Posterior vena cava (tissue), 2 donors: ENCODE measurements around the gene FBLL1. TPM values are rescaled to one million over a fixed set of nuclear protein-coding genes. Genes with fewer than 3 reads are reported as not detected.
"Not testable (repeated sequence)": the region's sequence is repeated elsewhere in the genome, so short reads cannot be mapped to it uniquely, and the experiment has no call there.

Source experiments
- DNase-seq: peaks from one replicate; pipeline ENCODE4 v3.0.0-alpha.2; 2020; ENCODE audit warnings: low spot score
- intact Hi-C, 2 donors: fragments of 100-400 bp; cut with DNase I; formaldehyde crosslinking; loops; one replicate each; pipeline versions ENCODE4 v1.14.1 to v1.14.2; 2022 to 2023
- long read RNA-seq, 2 donors: library from polyadenylated mRNA; unstranded; transcript quantifications; one replicate each; pipeline ENCODE4 v2.0.0, GENCODE V29; 2020 to 2021
- total RNA-seq, 2 donors: library from RNA; stranded (reverse); fragmentation: NEBNext Ultra II Directional; extraction: Animal tissue kit (Norgen Biotek cat#: 25700); gene quantifications; one replicate each; pipeline ENCODE4 v1.2.1, GENCODE V29; 2021
- donor health status: DM: yes; HTN: yes; CAD: no.
- donor health status: DM: yes; HTN: yes; CAD: no.

Gene FBLL1
- under 1 TPM in 1 of 2 donors, not detected in 1; 0.24 TPM for total RNA-seq
- long read RNA-seq, donor 1, result 0 reads
- long read RNA-seq, donor 2, result 0 reads

DNA sequence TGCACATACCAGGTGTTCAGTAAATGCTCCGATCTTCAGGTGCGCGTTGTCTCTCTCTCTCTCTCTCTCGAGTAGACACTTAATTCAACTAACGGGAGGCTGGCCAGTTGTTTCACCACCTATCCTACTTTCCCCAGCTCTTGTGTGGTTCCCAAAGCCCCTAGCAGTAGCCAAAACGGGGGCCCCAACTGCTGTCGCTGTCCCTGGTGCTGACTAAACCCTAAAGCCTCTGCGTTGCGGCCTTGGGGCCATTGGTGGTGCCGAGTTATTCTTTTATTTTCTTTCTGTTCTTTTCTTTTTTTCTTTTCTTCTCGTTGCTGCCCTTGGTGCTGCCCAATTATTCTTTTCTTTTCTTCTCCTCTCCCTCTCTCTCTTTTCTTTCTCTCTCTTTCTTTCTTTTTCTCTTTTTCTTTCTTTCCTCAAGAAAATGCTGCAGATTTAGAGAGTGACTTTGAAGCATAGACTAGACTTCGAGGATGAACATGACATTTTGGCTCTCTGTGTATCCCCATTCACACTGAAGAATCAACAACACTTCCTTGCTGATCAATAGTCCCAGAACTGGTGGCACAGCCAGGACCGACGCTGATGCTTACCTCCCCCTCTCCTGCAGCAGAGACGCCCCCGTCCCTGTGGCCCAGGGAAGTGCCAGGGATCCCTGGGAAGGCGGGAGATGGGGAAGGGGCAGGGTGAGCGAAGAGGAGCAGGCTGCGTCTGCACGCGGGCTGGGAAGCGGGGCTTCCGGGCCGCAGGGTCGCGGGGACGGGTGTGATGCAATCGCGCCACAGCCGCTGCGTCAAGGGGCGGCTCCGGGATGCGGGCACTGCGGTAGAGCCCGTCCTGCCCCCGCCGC, at the start of gene FBLL1:
Gene FBLL1 (plus strand): TSS at position 785 of the 853 bp plus-strand sequence. CDS start 200 bp downstream, outside the sequence.
- DNase-seq, result no peak
- intact Hi-C loops, result no loop called here

DNA sequence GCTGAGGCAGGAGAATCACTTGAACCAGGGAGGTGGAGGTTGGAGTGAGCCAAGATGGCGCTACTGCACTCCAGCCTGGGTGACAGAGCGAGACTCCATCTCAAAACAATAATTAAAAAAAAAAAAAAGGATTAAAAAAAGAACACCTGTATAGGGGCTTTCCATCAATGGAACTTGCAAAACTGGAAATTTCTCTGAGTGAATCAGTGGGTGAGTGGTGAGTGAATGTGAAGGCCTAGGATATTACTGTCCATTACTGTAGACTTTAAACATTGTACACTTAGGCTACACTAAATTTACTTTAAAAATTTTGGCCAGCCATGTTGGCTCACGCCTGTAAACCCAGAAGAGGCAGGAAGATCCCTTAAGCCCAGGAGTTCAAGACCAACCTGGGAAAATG, 48.5 kb upstream of the FBLL1 start:
- intact Hi-C loops, result no loop called here
- DNase-seq, result no peak

DNA sequence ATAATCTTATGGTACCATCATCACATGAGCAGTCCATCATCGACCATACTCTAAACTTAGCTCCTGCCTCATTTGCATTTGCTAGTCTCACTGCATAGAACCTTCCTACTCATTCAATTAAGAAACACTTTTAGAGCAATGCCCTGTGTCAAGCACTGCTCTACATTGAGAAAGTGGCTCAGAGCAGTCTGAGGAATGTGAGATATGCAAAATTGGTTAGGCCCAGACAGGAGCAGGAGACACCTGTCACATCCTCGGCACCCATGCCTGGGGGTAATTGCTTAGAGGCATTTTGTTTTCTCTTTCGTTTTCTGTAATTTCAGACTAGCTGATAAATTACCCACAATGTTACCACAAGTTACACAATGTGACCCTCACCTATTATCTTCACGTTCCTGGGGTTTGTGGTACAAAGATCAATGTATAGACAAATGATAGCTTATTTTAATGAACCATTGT, 47.7 kb upstream of the FBLL1 start:
- intact Hi-C loops, result no loop called here

DNA sequence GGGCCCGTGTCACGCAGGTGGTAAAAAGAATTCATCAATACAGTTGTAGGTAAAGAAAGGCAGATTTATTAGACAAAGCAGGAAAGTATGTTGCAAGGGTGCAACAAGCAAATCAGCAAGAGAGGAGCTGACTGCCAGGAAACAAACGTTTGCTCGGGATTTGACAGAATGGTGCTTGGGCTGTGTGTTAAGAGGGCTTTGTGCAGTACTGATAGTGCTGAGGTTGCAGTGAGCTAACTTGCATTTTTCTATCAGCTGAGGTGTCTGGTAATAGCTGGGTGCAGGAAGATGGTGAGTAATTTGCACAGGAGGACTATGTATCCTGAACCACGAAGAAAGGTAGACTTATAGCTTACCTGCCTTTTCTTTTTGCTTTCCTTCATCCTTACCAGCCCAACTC, 46.7 kb upstream of the FBLL1 start:
- intact Hi-C loops, result no loop called here
- no peak for DNase-seq

More for the DNA sequence above, 47.7 kb upstream of the FBLL1 start:
- no peak for DNase-seq

DNA sequence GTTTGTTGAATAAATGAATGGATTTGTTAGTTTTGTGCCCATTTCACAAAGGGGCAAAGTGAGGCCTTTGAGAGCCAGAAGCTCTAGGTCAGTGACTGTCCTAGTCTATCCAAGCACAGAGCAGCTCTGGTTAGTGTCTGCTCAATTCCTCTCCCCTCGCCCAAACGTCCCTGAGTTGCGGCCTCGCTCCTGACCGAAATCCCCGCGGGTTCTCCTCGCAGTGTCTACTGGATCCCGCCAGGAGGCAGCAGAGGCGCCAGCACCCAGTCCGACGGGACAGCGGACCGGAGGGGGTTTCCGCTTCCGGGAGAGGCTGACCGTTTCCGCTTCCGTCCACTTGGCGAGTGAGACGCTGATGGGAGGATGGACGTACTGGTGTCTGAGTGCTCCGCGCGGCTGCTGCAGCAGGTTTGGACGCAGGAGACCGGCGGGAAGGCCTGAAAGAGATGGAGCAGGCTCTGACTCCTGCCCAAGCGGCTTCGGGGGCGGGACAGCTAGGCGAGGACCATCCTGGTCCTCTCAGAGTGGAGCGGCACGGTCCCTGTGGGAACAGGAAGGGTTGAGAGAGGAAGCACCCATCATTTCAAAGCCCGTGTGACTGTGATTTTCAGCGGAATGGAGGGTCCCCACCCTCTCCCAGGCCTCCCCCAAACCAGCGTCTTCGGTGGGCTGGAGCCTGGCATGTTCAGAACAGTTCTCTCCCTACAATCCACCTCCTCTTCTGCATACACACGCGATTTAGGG, 42.8 kb upstream of the FBLL1 start, which contains the start of gene RARS1:
Gene RARS1 (plus strand): TSS at position 336 of the 744 bp plus-strand sequence. CDS start 28 bp downstream, at position 364.
- intact Hi-C loops, result no loop called here
- peak; percentile 98 for DNase-seq

DNA sequence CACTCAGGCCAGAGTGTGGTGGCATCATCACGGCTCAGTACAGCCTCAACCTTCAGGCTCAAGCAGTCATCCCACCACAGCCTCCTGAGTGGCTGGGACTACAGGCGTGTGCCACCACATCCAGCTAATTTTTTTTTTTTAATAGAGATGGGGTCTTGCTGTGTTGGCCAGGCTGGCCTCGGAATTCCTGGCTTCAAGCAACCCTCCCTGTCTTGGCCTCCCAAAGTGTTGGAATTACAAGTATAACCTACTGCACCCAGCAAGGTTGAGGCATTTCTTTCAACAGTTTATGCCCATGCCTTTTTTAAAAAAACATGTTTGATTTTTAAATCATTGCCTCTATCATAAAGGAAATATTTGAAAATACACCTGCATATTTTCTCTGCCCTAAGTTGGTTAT, 40.0 kb upstream of the FBLL1 start:
- intact Hi-C loops, result no loop called here
- DNase-seq, result no peak

DNA sequence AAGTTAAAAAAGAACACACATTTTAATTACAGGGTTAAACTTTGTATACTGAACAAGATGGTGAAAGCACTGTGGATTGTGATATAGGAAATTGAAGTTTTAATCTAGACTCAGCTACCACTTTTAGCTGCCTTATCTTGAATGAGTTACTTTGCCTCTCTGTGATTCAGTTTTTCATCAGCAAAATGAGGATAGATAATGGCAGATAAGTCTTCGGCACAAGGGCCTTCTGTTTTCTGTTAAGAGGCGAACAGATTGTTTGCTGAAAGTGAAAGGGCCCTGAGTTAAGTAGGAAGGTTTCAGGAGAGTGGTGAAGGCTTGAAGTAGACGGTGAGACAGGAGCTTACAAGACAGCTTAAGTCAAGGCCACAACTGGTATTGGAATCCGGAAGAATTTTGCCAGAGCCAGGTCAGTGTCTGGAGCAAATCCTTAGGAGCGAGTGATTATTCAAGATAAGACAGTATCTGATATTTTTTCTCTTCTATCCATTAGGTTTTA, 35.0 kb upstream of the FBLL1 start:
- intact Hi-C loops, result no loop called here
- DNase-seq, result no peak

DNA sequence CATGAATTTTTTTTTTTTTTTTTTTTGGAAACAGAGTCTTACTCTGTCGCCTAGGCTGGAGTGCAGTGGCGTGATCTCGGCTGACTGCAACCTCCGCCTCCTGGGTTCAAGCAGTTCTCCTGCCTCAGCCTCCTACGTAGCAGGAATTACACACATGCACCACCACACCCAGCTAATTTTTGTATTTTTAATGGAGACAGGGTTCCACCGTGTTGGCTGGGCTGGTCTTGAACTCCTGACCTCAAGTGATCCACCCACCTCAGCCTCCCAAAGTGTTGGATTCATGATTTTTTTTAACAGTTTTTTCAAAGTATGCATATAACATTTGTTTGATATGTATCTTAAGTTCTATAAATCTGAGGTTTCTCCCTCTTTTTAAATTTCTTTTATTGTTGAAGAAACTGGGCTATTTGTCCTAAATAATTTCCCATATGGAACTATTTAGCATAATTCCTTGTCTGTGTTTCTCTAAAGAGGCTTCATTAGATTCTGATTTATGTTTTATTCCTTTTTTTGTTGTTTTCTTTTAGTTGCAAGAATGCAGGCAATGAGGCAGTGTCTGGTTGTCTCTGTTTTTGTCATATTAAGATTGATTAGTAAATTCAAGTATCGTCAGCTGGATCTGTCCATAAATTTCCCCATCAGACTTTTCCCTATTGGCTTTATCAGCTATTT, 26.4 kb upstream of the FBLL1 start:
- intact Hi-C loops, result no loop called here
- DNase-seq, result no peak

DNA sequence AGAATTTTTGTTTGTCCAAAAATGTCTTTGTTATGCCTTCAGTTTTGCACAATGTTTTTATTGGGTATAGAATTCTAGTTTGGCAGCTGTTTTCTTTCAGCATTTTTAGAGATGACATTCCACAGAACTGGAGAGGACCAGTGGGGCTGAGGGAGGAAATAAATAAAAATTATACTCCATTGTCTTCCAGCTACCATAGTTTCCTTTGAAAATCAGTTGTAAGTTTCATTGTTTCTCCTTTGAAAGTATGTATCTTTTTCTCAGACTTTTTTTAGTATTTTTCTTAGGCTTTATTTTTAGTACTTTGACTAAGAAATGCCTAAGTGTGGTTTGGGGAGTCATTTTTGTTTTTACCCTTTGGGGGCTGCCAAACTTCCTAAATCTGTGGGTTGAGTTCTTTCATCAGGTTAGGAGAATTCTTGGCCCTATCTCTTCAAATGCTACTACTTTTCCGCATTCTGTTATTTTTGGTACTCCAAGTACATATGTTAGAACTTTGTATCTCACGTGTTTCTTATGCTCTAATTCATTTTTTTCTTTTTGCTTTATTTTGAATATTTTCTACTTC, 15.2 kb upstream of the FBLL1 start:
- intact Hi-C loops, result no loop called here
- no peak for DNase-seq

DNA sequence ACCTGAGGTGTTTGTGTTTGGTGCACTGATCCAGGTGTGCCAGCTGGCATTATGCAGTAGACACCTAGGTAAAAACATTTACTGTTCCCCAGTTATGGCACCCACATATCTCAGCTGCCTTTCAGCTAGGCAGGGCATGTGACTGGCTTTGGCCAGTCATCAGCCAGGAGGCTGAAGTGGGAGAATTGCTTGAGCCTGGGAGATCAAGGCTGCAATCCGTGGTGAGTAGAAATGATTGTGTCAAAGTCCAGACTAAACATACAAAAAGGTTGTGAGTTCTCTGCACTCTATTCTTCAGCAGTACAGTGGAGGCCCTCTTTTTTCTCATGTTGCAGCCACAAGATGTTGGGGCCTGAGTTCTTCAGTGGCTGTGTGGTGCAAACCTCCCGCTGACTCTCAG, 3.2 kb upstream of the FBLL1 start:
- DNase-seq, result no peak
- intact Hi-C loops, result no loop called here

DNA sequence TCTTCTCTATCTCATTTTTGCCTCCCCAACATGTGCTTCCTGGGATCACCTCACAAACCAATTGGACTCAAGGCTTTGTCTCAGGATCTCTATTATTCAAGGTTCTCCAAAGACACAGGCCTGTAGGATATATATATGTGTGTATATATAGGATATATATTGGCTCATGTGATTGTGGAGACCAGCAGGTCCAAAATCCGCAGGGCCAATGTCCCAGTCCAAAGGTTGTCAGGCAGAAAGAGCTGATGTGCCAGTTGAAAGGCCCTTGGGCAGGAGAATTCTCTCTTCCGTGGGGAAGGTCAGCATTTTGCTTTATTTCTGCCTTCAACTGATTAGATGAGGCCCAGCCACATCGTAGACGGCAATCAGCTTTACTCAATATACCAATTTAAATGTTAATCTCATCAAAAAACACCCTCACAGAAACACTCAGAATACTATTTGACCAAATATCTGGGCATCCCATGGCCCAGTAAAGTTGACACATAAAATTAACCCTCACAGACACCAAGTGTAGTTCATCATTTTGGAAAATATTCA, 1.3 kb upstream of the FBLL1 start:
- no peak for DNase-seq
- intact Hi-C loops, result no loop called here

DNA sequence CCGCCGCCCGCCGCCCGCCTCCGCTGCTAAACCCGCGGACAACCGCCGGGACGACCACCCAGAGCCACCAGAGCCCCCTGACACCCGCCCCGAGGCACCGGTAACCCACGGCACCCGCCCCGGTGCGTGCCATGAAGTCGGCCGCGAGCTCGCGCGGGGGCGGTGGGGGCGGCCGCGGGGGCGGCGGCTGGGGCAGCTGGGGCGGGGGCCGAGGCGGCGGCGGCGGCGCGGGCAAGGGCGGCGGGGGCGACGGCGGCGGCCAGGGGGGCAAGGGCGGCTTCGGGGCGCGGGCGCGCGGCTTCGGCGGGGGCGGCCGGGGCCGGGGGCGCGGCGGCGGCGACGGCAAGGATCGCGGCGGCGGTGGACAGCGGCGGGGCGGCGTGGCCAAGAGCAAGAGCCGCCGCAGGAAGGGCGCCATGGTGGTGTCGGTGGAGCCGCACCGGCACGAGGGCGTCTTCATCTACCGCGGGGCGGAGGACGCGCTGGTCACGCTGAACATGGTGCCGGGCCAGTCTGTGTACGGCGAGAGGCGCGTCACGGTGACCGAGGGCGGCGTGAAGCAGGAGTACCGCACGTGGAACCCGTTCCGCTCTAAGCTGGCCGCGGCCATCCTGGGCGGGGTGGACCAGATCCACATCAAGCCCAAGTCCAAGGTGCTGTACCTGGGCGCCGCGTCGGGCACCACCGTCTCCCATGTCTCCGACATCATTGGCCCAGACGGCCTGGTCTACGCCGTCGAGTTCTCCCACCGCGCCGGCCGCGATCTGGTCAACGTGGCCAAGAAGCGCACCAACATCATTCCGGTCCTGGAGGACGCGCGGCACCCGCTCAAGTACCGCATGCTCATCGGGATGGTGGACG, 499 bp downstream of the FBLL1 start:
- DNase-seq, result no peak
- intact Hi-C loops, result no loop called here

DNA sequence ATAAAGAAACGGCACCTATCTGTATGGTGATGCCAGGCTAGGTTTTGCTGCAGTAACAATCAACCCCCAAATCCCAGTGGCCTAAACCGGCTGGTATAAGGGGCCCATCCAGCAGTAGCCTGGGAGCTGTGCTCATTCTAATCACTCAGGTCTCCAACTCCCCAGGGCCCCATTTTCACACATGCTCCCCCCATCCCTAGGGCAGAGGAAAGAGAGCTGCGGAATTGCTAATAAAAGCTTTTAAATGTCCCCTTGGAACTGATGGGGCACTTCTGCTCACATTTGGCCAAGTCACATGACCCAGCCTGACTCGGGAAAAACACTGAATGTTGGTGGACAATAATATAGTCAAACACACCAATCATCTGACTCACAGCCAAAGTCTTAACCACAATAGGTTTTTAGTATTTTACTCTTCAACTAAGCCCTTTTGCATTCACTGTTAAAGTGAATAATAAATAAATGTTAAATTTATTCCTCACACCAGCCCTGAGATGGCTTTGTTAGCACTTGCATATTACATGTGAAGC, 1.6 kb downstream of the FBLL1 start:
- intact Hi-C loops, result no loop called here
- DNase-seq, result no peak

DNA sequence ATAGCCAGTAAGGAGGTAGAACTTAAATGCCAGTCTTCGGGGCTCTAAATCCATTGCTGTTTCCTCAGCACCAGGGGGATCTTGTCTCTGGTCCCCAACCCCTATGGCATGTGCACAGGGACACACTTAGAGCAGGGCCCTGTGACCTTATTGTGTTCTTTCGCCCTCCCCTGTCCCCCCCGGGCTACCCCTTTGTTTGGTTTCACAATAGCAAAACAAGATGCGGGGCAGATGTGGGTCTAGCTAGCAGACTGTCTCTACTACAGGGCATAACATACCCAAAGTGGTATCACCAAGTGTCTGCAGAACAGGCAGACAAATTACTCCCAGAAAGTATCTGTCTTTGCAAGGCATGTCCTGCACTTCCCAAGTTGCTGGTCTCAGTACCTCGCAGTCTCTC, 2.1 kb downstream of the FBLL1 start:
- intact Hi-C loops, result no loop called here
- DNase-seq, result no peak

DNA sequence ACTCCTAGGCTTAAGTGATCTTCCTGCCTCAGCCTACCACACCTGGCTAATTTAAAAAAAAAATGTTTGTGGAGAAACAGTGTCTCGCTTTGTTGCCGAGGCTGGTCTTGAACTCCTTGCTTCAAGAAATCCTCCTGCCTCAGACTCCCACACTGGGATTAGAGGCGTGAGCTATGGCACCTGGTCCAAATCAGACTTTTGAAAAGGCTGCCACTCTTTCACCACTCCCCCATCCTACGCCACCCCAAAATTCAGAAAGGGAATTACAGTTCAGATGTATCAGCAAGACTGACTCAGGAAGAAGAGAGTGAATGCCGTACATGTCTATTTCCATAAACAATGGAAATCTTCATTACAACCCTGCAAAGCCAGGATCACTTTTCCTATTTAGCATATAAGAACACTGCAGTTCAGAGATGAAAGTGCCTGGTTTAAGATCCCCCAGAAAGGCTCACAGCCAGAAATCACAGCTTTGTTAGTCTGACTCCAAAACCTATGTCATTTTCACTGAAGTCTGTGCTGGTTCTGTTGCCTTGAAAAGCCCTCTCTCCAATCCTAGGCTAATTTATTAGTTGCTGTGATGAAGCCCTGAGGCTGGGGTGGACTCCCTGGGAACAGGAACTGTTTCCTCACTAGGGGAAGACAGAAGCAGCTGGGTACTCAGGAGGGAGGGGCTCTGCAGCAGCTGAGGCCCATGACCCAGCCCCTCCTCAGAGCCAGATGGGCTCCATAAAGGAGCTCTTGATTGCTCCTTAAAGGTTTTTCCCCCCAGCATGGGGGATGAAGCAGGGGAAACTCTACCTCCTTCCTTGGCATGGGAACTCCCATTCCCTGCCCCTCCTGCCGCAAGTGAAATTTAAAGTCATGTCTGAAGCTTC, 3.1 kb downstream of the FBLL1 start:
- intact Hi-C loops, result no loop called here

DNA sequence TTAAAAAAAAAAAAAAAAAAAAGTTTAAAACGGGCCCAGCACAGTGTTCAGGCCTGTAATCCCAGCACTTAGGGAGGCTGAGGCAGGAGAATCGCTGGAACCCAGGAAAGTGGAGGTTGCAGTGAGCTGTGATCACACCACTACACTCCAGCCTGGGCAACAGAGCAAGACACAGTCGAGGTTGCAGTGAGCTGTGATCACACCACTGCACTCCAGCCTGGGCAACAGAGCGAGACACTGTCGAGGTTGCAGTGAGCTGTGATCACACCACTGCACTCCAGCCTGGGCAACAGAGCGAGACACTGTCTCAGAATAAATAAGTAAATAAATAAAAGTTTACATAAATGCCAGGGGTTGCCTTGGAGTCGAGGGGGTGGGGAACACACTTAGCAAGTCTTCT, 5.2 kb downstream of the FBLL1 start:
- intact Hi-C loops, DNase-seq: not testable (repeated sequence)

More for the DNA sequence above, 3.1 kb downstream of the FBLL1 start:
- DNase-seq, result no peak

DNA sequence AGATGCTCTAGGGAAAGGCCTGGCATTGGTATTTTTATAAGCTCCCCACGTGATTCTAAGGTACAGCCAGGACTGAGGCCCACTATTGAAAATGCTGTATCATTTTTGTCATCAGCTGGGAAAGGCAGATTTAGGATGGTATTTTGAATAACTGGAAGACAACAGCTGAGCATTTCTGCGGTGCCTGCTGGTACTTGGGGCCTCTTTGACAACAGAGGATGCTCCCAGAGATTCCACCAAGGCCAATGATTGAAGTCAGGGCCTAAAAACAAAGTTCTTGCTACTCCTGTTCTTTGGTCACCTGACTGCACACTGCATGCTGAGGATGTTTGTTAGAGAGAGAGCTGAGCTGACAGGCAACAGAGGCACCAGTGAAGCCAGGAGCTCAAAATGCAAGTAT, 8.1 kb downstream of the FBLL1 start:
- no peak for DNase-seq
- intact Hi-C loops, result loop anchor here in 1 of 2 donors (5.0 kb wide), 1 partner anchor 720 kb away; no protein-coding TSS in a partner anchor
